HG03103 (cell line): ENCODE data around the gene RNF227.

Experiments used
- ATAC-seq: cut with Tn5 transposase; IDR thresholded peaks from one replicate; pipeline ENCODE4 v1.9.1; 2021; ENCODE audit warnings: low read depth; ENCODE audit not compliant: unreplicated experiment

Gene RNF227

GRCh38 chr17:7930841-7931631 lies 14.9 kb upstream of the RNF227 start:
- no peak for ATAC-seq

GRCh38 chr17:7929158-7930023 lies 13.3 kb upstream of the RNF227 start, which contains the start of gene KCNAB3:
KCNAB3 (minus strand) TSS chr17:7929856; CDS start chr17:7929435, 421 bp downstream.
- no peak for ATAC-seq

GRCh38 chr17:7927596-7927995 lies 11.5 kb upstream of the RNF227 start:
- no peak for ATAC-seq

GRCh38 chr17:7922845-7923628 lies 6.9 kb upstream of the RNF227 start:
- ATAC-seq = no peak

- no peak for ATAC-seq
These were observed 6.3 kb upstream of the RNF227 start for GRCh38 chr17:7922269-7922844.

GRCh38 chr17:7916808-7917207 lies 719 bp upstream of the RNF227 start:
- no peak for ATAC-seq

GRCh38 chr17:7916385-7916682 lies 245 bp upstream of the RNF227 start:
- no peak for ATAC-seq

- no peak for ATAC-seq
These were observed 894 bp downstream of the RNF227 start for GRCh38 chr17:7915179-7915610.

- ATAC-seq = no peak
These were observed 3.1 kb downstream of the RNF227 start for GRCh38 chr17:7912927-7913524.

GRCh38 chr17:7911116-7911515 lies 5.0 kb downstream of the RNF227 start:
- ATAC-seq = no peak

GRCh38 chr17:7910711-7911110 lies 5.4 kb downstream of the RNF227 start:
- ATAC-seq = no peak

- ATAC-seq = no peak
These were observed 5.8 kb downstream of the RNF227 start for GRCh38 chr17:7910281-7910680.

- ATAC-seq = no peak
These were observed 7.0 kb downstream of the RNF227 start for GRCh38 chr17:7909089-7909488.

- no peak for ATAC-seq
These were observed 12.7 kb downstream of the RNF227 start for GRCh38 chr17:7903154-7904103.

- no peak for ATAC-seq
These were observed 18.3 kb downstream of the RNF227 start for GRCh38 chr17:7897773-7898172.

- no peak for ATAC-seq
These were observed 19.0 kb downstream of the RNF227 start for GRCh38 chr17:7897090-7897489.

- no peak for ATAC-seq
These were observed 21.2 kb downstream of the RNF227 start for GRCh38 chr17:7894866-7895265.

- no peak for ATAC-seq
These were observed 21.9 kb downstream of the RNF227 start for GRCh38 chr17:7894226-7894625.

GRCh38 chr17:7893187-7893880 lies 22.8 kb downstream of the RNF227 start:
- ATAC-seq = no peak
